WTC11 (cell line): Measurements from ENCODE around the gene GHR.

ENCODE experiments used
- CREB1 ChIP-seq: sonication (generic); formaldehyde crosslinking; IDR thresholded peaks from 2 replicates; pipeline ENCODE4 v1.8.0; 2023; ENCODE audit warnings: mild to moderate bottlenecking, missing genetic modification reagents
- GABPB1 ChIP-seq: sonication (generic); formaldehyde crosslinking; IDR thresholded peaks from 2 replicates; pipeline ENCODE4 v1.8.1; 2023; ENCODE audit warnings: mild to moderate bottlenecking, missing genetic modification reagents
- NFE2L1 ChIP-seq: sonication (generic); formaldehyde crosslinking; IDR thresholded peaks from 2 replicates; pipeline ENCODE4 v1.8.1; 2023; ENCODE audit warnings: missing genetic modification reagents
- NFYB ChIP-seq: sonication (generic); formaldehyde crosslinking; conservative IDR thresholded peaks from 2 replicates; pipeline ENCODE4 v1.8.0; 2022; ENCODE audit warnings: low read depth, missing genetic modification reagents
- RELA ChIP-seq: sonication (generic); formaldehyde crosslinking; IDR thresholded peaks from 2 replicates; pipeline ENCODE4 v1.8.1; 2022; ENCODE audit warnings: missing genetic modification reagents, mild to moderate bottlenecking, borderline replicate concordance
- ZNF121 ChIP-seq: sonication (generic); formaldehyde crosslinking; IDR thresholded peaks from 2 replicates; pipeline ENCODE4 v1.8.0; 2023; ENCODE audit warnings: missing genetic modification reagents
- ZNF263 ChIP-seq: sonication (generic); formaldehyde crosslinking; IDR thresholded peaks from 2 replicates; pipeline ENCODE4 v1.8.1; 2022; ENCODE audit warnings: low read depth, mild to moderate bottlenecking, moderate library complexity, missing genetic modification reagents
- ZNF416 ChIP-seq: fragments of 250-450 bp; sonication (Bioruptor Pico); IDR thresholded peaks from 2 replicates; pipeline ENCODE4 v1.9.0; 2021; ENCODE audit warnings: mild to moderate bottlenecking, inconsistent platforms
- TF ChIP-seq, protein P1 (sequence below): fragments of 200-600 bp; IDR thresholded peaks from 2 replicates; pipeline ENCODE4 v1.8.0; 2022; ENCODE audit warnings: antibody characterized with exemption

DNA sequence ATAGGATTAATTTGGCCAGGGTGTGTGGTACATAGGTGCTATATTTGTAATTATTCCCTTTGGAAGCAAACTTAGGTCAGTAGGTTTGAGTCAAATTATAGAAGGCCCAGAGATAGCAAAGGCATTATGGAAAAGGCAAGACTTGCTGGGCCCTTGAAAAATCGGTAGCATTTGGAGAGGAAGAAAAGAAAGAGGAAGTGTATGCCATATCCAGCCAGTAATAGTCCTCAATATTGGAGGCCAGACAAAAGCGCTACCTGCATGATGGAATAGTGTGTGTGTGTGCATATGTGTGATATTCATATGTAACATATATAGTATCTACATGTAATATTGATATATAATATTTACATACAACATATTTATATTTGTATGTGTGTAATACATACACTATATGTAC, 146.1 kb downstream of the GHR start:
- TF ChIP-seq, protein P1, sequence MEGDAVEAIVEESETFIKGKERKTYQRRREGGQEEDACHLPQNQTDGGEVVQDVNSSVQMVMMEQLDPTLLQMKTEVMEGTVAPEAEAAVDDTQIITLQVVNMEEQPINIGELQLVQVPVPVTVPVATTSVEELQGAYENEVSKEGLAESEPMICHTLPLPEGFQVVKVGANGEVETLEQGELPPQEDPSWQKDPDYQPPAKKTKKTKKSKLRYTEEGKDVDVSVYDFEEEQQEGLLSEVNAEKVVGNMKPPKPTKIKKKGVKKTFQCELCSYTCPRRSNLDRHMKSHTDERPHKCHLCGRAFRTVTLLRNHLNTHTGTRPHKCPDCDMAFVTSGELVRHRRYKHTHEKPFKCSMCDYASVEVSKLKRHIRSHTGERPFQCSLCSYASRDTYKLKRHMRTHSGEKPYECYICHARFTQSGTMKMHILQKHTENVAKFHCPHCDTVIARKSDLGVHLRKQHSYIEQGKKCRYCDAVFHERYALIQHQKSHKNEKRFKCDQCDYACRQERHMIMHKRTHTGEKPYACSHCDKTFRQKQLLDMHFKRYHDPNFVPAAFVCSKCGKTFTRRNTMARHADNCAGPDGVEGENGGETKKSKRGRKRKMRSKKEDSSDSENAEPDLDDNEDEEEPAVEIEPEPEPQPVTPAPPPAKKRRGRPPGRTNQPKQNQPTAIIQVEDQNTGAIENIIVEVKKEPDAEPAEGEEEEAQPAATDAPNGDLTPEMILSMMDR, result no peak
- TF ChIP-seq CREB1, result no peak
- TF ChIP-seq ZNF121 (CRISPR knock-in tag), result no peak
- TF ChIP-seq ZNF263 (CRISPR knock-in tag), result no peak
- no peak for TF ChIP-seq NFE2L1
- no peak for TF ChIP-seq GABPB1 (CRISPR knock-in tag)
- TF ChIP-seq ZNF416 (CRISPR knock-in tag), result no peak
- TF ChIP-seq RELA (CRISPR knock-in tag), result no peak
- TF ChIP-seq NFYB (CRISPR knock-in tag), result no peak
